Ecto neural progenitor cell (in vitro differentiated cells): ENCODE measurements around the gene PINK1.
"Not testable (repeated sequence)": the region's sequence is repeated elsewhere in the genome, so short reads cannot be mapped to it uniquely, and the experiment has no call there.

Experiments used
- DNase-seq: peaks from one replicate; pipeline ENCODE4 v3.0.0-alpha.2; 2018; ENCODE audit warnings: low spot score

Gene PINK1

DNA sequence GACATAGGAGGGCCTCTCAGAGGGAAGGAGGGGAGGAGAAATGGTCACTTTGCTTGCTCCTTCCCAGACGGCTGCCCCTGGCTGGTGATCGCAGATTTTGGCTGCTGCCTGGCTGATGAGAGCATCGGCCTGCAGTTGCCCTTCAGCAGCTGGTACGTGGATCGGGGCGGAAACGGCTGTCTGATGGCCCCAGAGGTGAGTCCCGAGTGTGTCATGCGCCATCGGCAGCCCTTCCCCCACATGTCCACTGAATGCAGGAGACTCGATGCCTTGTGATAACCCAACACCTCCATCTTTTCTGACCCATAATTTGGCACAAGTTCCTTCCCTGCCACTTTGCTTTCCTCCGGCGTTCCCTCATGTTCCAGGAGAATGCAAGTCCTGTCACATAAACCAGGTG is 15.2 kb downstream of the PINK1 start:
- DNase-seq, result no peak

DNA sequence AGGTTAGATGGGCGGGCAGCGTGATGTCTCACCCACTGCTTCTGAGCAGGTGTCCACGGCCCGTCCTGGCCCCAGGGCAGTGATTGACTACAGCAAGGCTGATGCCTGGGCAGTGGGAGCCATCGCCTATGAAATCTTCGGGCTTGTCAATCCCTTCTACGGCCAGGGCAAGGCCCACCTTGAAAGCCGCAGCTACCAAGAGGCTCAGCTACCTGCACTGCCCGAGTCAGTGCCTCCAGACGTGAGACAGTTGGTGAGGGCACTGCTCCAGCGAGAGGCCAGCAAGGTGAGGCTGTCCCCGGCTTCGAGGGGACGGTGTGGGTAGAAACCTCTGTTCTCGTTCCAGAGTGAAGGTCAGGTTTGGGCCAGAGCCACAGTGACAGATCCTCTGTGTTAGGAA is 15.7 kb downstream of the PINK1 start:
- DNase-seq, result no peak

DNA sequence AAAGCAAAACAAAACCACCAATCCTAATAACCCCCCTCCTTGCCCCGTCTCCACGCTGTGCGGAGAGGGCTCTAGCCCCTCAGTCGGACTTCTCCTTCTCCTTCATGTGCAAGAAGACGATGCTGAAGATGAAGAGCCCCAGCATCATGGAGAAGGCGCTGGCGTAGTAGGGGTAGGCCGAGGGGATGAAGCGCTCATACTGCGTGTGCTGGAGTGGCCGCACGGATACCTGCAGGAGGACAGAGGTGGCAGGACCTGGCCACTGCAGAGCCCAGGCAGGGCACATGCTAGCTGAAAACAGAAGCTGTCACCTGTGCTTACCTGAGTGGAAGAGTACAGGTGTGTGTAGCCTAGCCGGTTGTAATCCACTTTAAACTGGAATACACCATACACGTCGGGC is 19.0 kb downstream of the PINK1 start:
- no peak for DNase-seq

DNA sequence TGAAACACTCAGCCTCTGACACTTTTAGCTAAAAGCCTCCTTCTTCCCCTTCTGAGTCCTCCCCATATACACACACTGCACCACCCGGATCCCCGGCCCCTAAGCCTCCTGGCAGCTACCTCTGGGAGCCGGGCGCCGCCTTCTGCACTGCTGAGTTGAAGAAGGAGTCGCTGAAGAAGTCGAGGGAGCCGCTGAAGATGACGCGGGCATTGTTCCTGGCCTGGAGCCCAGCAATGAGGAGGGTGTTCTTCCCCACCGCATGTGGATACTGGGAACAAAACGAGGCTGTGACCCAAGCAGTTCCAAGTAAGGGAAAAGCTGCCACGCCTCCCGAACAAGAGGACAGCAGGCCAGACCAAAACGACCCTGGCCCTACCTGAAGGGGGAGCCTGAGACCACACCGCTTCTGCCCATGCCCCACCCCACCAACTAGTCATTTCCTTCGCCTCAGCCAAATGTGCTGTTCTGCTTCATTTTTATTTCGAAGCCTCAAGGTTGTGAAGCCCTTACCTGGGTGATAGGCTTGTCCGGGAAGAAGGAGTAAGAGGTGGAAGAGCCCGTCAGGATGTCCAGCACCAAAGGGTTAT is 20.9 kb downstream of the PINK1 start:
- DNase-seq, result no peak

DNA sequence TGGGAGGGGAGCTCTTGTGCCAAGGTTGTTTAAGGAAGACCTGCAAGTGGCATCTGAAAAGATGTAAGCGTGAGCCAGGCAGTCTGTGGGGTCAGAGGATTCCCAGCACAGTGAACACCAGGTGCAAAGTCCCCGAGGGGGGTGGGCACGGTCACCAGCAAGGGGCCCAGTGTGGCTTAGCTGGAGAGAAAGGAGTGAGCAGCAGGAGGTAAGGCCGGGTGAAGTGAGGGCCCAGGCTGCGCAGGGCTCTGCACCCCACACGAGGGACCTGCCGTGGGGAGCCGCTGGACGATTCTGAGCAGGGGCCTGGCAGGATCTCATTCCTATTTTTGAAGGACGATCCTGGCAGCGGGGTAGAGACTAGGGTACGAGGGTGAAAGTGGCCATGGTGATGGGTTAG is 23.8 kb downstream of the PINK1 start:
- DNase-seq, result no peak

DNA sequence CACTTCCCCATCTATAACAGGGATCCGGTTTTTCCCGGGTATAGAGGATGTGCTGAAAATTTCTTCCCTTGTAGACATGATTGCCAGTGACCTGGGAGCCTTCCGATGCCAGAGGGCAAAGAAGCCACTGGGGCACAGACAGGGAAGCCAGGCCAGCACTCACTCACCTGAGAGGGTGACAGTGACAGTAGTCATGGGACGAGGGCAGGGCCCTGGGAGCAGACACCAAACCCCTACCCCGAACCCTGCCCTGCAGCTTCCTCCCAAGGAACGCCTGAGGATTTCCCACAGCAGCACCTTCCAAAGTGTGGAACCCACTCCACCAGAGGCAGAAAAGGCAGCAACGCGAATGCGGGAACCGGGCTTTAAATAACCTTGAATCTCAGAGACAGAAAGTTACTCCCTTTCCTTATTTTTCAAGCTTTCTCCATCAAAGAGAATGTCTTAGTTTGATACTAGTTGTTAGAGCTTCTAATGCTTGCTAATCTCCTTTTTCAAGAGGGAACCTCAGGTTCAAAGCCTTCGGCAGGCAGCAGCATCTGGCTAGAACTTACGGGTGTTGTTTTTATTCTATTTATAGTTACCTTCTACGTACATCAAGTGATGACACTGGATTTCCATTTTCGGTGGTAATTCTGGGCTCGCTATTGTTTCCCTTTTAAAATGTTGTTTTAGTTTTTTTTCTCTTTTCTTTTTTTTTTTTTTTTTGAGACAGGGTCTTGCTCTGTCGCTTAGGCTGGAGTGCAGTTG is 25.1 kb downstream of the PINK1 start:
- DNase-seq, result no peak

DNA sequence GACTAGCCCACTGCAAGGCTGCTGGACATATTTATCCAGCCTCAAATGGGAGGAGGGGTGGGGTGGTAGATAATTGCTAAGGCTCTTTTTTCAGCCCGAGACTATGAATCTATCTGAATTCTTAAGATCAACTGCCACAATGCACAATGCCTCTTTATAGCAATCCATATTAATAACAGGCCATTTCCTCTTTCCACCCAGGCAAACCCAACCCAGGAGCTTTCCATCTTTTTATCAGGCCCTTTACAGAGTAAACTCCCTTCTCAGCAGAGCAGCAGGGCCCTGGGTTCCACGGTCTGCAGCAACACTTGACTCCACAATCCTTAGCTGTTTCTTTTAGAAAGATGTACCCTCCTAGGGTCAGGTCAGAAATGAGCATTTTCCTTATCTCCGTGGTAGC is 27.1 kb downstream of the PINK1 start:
- DNase-seq, result no peak

DNA sequence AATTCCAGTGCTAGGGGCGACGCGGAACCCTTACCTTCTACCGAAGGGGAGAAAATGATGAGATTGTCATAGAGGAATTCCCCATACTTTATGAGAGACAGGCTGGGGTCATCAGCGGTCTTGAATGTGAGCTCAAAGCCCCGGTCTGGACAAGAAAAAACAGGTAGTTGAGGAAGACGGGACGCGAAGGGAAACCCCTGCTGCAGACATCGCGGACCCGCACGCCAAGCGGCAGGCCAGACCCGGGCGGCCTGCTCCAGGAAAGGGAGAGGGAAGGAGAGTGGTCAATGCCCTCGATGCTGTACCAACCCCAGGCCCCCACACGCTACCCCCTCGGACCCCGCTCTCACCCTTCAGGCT is 27.6 kb downstream of the PINK1 start:
- DNase-seq, result no peak

DNA sequence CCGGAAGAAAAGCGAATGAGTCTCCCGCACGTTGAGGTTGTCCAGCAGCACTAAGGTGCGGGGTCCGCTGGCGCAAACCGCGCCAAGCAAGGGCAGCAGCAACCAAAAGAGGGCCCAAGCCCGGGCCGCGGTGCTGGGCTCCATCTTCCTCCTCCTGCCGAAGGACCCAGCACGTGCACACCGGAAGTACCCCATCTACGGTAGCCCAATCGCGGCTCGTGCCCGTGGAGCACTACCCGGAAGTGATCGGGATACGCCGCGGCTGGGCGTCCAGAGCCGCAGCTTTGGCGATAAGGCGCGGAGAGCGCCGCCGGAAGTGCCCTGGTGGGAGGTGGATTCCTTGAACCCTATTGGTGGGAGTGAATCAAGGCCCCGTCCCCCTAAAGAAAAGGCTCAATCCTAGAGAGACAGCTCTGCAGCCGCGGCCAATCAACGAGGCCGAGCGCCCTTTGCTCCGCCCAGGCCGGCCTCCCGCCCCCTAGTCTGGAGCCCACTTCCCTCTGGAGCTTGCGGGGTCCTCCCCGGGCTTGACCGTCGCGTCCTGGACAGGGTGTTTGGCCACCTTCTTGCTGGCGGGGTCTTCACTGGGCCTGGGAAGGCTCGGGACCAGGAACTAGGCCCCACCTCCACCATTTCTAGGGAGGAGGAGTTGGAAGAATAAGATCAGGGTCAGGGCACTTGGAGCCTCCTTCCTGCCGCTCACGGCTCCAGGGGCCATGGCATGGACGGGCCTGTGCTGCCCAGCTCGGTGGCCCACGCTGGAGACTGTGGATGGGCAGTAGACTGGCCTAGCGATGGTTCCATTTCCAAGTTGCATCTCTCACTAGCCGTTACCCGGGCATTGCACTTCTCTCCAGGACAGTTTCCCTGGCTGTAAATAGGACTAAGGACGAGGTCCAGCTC is 28.2 kb downstream of the PINK1 start, which contains the start of gene DDOST:
Gene DDOST (minus strand): TSS at position 163 of the 903 bp plus-strand sequence. CDS start 19 bp downstream, at position 144.
- peak; percentile 98 for DNase-seq

DNA sequence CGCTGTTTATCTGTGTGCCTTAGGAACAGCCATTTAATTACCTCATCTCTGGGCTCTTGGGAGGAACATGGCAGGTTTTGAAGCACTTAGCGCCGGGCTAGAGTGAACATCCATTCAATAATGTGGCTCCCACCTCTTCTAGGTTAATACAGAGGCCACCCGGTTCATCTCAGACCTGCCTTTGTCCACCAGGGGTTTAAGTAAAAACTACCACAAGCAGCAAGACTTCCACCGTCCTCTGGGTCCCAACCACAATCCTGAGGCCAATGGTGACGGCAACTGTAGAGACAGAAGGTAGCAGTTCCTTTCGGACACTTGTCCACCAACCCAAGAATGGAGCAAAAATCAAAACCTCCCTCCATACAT is 28.8 kb downstream of the PINK1 start:
- DNase-seq, result no peak

DNA sequence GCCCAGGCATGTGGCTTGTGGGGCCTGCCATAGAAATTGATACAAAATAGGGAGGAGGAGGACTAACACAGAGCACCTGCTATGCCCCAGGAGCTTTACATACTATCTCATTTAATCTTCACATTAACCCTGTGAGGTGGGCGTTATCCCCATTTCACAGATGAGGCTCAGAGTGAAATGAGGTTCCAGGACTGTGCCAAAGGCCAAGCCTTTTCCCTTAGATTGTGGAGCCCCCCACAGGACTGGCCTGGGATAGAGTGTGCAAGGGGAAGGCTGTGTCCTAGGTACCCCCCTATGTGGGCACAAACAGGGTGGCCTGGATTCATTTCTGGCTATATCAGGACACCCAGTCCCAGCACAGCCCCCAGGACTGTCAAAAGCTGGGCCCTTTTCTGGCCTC is 30.1 kb downstream of the PINK1 start:
- no peak for DNase-seq

DNA sequence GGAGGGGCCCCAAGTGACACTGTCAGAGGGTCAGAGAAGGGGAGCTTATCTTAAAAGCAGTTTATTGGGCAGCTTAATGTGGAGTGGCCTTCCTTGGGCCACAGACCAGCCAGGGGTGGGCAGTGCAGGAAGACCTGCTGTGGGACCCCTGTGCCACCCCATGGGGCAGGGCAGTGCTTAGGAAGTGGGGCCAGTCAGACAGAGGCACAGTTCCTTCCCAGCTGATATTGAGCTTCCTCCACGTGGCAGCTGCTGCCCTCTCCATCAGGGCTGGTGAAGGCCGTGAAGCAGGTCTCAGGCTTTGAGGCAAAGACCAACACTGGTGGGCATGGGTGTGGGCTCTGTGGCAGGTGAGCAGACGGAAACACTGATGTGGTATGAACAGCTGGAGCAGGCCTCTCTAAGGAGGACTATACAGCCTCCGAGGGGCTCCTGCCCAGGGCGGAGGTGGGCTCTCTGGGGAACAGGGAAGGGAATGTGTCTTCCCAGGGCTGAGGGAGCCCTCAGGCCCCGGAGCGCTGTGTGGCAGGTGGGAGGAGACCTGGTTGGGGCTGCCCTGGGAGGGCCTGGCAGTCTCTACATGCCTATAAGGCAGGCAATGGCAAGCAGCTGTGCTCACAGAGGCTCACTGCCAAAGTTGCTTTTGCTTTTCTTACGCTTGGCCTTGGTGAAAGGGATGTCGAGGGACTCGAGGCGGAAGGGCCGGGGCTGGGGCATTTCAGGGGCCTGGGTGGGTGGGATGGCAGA is 30.9 kb downstream of the PINK1 start:
- DNase-seq, result no peak

DNA sequence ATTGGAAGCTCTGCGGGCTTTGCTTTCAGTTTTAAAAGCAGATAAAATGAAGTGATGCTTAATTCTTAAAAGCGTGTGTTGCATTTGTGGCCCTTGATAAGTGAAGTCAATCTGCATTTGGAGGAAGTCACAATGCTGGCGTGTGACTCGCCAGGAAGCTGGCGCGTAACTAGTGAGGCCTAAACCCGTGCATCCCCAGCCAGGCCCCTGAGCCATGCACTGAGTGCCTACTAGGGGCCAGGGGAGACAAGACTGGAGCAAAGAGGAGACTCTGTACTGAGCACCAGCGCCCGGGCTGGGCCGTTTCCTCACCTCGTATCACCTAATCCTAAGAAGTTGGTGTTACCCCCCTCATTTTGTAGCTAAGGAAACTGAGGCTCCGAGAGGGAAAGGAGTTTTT is 32.5 kb downstream of the PINK1 start:
- no peak for DNase-seq

DNA sequence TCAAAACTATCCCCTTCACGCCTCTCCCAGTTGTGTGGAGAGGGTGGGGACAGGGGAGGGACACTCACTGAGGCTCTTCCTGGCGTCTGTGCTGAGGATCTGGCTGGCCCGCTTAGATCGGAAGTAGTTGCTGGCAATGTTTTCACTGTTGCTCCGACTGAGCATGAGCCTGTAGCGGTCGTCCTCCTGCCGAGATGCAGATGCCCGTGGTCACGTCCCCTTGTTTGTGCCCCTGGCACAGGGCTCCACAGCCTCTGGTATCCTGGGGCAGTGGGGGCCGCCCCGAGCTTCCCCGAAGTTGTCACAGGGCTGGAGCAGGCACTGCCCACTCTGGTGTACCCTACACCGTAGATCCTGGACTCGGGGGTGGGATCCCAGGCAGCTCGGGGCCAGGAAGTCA is 32.9 kb downstream of the PINK1 start:
- DNase-seq, result no peak

DNA sequence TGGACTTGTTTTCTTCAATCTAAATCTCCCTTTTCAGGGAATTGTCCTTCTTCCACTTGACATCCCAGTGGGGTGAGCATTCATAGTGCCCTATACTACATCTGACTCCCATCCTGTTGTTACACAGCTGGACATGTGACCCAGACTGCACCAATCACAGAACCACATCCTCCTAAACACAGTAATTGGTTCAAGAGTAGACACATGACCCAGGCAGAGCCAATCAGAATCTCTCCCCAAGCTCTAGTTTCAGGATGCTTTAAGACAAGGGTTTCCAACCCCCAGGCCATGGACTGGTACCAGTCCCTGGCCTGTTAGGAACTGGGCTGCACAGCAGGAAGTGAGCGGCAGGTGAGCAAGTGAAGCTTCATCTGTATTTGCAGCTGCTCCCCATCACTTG is 33.5 kb downstream of the PINK1 start:
- no peak for DNase-seq

DNA sequence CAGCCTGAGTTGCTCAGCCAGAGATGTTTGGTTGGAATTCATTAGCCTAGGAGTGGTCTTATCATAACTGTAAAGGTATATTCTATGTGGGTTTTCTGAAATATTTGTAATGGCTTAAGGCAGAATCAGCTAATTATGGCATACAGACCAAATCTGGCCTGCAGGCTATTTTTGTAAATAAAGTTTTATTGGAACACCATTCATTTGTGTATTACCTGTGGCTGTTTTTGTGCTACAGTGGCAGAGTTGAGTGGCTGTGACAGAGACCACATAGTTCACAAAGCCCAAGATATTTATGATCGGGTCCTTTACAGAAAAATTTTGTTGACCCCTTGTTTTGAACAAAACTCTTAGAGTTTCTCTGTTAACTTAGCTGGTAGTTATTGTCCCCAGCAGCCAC is 35.3 kb downstream of the PINK1 start:
- DNase-seq, result no peak

DNA sequence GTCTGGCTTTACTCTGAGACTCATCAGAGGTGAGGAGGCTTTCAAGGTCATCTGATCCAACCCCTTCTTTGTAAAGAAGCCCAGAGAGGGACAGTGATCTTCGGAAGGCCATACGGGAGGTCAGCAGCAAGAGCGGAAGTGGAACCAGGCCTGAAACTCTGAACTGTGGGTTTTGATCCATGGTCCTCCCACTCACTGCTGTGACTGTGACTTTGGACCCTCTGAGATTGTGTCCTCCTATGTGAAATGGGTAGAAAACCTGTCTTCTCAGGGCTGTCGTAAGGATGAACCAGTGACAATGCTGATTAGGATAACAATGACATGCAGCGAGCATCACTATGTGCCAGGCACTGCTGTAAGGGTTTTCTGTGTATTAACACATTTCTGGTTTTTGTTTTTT is 37.7 kb downstream of the PINK1 start:
- no peak for DNase-seq

DNA sequence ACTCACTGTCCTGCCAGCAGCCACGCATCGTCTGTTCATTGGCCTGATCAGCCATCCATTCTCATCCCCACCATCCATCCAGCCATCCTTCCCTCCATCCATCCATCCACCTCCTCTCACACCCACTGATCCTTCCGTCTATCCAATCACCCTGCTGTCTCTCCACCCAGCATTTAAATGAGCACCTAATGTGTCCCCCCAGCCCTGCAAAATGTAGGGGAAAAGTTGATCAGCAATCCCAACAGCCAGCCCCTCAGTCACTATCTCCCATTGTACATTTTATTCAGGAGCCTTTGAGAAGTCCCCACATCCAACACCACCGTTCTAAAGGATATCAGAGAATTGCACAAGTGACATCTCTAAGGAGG is 39.0 kb downstream of the PINK1 start:
- DNase-seq, result no peak

DNA sequence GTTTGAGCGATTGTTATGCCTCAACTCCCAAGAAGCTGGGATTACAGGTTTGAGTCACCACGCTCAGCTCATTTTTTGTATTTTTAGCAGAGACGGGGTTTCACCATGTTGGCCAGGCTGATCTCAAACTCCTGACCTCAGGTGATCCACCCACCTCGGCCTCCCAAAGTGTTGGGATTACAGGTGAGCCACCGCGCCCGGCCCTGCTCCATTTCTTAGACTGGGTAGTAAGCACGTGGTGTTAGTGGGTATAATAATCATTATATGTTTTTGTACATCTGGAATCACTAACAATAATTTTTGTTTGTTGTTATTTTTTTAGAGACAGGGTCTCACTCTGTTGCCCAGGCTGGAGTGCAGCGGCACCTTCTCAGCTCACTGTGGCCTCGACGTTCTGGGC is 40.4 kb downstream of the PINK1 start:
- DNase-seq, result not testable (repeated sequence)

DNA sequence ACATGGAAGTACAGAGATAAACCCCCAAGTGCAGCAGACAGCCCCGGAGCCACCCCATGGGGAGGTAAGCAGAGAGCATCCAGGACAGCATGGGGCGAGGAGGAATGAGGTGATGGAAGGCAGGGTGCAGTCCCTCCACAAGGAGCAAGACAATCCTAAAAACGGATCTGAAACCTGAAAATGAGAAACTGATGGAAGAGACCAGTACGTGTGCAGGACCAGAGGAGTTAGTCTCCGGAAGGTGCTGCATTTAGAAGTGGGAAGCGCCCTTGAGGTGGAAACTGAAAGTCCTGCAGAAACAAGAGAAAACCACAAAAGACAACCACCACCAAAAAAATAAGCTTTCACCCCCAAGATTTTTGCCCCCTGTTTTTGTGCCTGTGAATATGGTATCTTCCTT is 45.3 kb downstream of the PINK1 start:
- no peak for DNase-seq

DNA sequence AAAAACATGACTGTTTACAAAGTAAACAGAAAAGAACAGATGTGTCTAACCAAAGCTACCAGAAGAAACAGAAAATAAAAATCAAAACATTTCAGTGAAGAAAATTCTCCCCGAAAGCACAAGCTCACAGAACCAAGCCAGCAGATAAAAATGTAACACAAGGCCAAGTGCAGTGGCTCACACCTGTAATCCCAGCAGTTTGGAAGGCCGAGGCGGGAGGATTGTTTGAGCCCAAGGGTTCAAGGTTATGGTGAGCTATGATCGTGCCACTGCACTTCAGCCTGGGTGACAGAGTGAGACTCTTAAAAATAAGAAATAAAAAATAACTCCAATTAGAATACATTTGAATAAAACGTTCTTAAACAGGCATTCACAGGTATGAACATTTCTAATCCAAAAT is 47.0 kb downstream of the PINK1 start:
- DNase-seq, result no peak

DNA sequence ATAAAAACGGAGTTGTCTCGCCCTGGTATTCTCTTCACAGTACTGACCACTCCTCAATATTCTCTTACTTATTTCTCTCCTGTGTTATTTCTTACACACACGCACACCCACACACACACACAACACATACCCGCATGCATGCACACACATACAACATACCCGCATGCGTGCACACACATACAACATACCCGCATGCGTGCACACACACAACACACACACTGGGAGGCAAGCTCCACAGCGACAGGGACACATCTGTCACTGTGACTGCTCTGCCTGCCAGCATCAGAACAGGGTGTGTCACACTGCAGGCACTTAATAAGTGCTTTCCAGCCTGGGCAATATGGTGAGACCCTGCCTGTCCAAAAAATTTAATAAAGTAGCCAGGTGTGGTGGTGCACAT is 48.7 kb downstream of the PINK1 start:
- no peak for DNase-seq
